Memory B cell (primary cell): ENCODE results near the gene PPM1H.
"Not testable (repeated sequence)": the region's sequence is repeated elsewhere in the genome, so short reads cannot be mapped to it uniquely, and the experiment has no call there.

Experiments
- ATAC-seq: fragments of 150-1000 bp; cut with Tn5 transposase; 2 replicates; pipeline ENCODE4 v1.10.0; 2021; ENCODE audit warnings: low read depth, mild to moderate bottlenecking, moderate library complexity
- DNase-seq, 2 donors: peaks; one replicate each; pipeline ENCODE4 v3.0.0; 2022; ENCODE audit warnings: low spot score in 2 of 2
- H3K27ac Mint-ChIP-seq: one replicate; pipeline ENCODE4 v1.8.0; 2022; ENCODE audit warnings: mild to moderate bottlenecking, moderate library complexity, mixed read lengths
- H3K27me3 Mint-ChIP-seq: one replicate; pipeline ENCODE4 v1.8.0; 2022; ENCODE audit warnings: mixed read lengths
- H3K36me3 Mint-ChIP-seq: one replicate; pipeline ENCODE4 v1.8.0; 2022; ENCODE audit warnings: mild to moderate bottlenecking, mixed read lengths
- H3K4me1 Mint-ChIP-seq: one replicate; pipeline ENCODE4 v1.8.0; 2022; ENCODE audit warnings: mixed read lengths
- H3K4me3 Mint-ChIP-seq: one replicate; pipeline ENCODE4 v1.8.0; 2022; ENCODE audit warnings: mild to moderate bottlenecking, moderate library complexity, mixed read lengths
- H3K9me3 Mint-ChIP-seq: one replicate; pipeline ENCODE4 v1.8.0; 2022; ENCODE audit warnings: mixed read lengths

Gene PPM1H

GRCh38 chr12:62934799-62935674 is at the start of gene PPM1H:
PPM1H (minus strand) TSS chr12:62935150; CDS start chr12:62934736, 414 bp downstream.
- Mint-ChIP-seq H3K4me3 (peak within 1 kb of the TSS; percentile 79), H3K27ac (no peak within 1 kb of the TSS), H3K36me3 (no peaks in the 10 kb centered on the region), H3K4me1 (peaks cover 10% of the 10 kb centered on the region), H3K27me3 (peaks cover 16% of the 10 kb centered on the region), H3K9me3 (peaks cover 1% of the 10 kb centered on the region)
- peak; percentile 66 for ATAC-seq
- DNase-seq = peak; percentile 1 to 18

- no peaks in the 10 kb centered on the region for H3K27me3 Mint-ChIP-seq
- H3K36me3 Mint-ChIP-seq = no peaks in the 10 kb centered on the region
- H3K9me3 Mint-ChIP-seq = no peaks in the 10 kb centered on the region
- H3K4me3 Mint-ChIP-seq = no peak overlapping the region
- DNase-seq (no peak), ATAC-seq (no peak)
- no peak overlapping the region for H3K27ac Mint-ChIP-seq
- H3K4me1 Mint-ChIP-seq = no peaks in the 10 kb centered on the region
Measured at GRCh38 chr12:62983594-62983993, 48.6 kb upstream of the PPM1H start.

- ATAC-seq = no peak
- no peak overlapping the region for H3K4me3 Mint-ChIP-seq
- H3K4me1 Mint-ChIP-seq = no peaks in the 10 kb centered on the region
- no peaks in the 10 kb centered on the region for H3K27me3 Mint-ChIP-seq
- peaks cover 2% of the 10 kb centered on the region for H3K9me3 Mint-ChIP-seq
- no peaks in the 10 kb centered on the region for H3K36me3 Mint-ChIP-seq
- no peak overlapping the region for H3K27ac Mint-ChIP-seq
- no peak for DNase-seq
Measured at GRCh38 chr12:62978768-62979167, 43.8 kb upstream of the PPM1H start.

- Mint-ChIP-seq H3K36me3 (no peaks in the 10 kb centered on the region), H3K4me1 (no peaks in the 10 kb centered on the region), H3K27me3 (no peaks in the 10 kb centered on the region), H3K27ac (no peak overlapping the region), H3K4me3 (no peak overlapping the region), H3K9me3 (peaks cover 2% of the 10 kb centered on the region)
- ATAC-seq (no peak), DNase-seq (no peak)
Measured at GRCh38 chr12:62977883-62978282, 42.9 kb upstream of the PPM1H start.

GRCh38 chr12:62977418-62977817 is 42.5 kb upstream of the PPM1H start:
- no peak for ATAC-seq
- no peaks in the 10 kb centered on the region for H3K27me3 Mint-ChIP-seq
- H3K4me3 Mint-ChIP-seq = no peak overlapping the region
- peaks cover 2% of the 10 kb centered on the region for H3K9me3 Mint-ChIP-seq
- no peak overlapping the region for H3K27ac Mint-ChIP-seq
- no peaks in the 10 kb centered on the region for H3K4me1 Mint-ChIP-seq
- no peaks in the 10 kb centered on the region for H3K36me3 Mint-ChIP-seq
- DNase-seq = no peak

- DNase-seq (no peak), ATAC-seq (no peak)
- Mint-ChIP-seq H3K9me3 (peaks cover 2% of the 10 kb centered on the region), H3K27me3 (no peaks in the 10 kb centered on the region), H3K27ac (no peak overlapping the region), H3K4me1 (no peaks in the 10 kb centered on the region), H3K4me3 (no peak overlapping the region), H3K36me3 (no peaks in the 10 kb centered on the region)
Measured at GRCh38 chr12:62976110-62976662, 41.2 kb upstream of the PPM1H start.

GRCh38 chr12:62971769-62972525 is 37.0 kb upstream of the PPM1H start:
- DNase-seq = no peak
- H3K4me1 Mint-ChIP-seq = no peaks in the 10 kb centered on the region
- no peaks in the 10 kb centered on the region for H3K36me3 Mint-ChIP-seq
- no peak for ATAC-seq
- H3K27me3 Mint-ChIP-seq = no peaks in the 10 kb centered on the region
- peaks cover 2% of the 10 kb centered on the region for H3K9me3 Mint-ChIP-seq
- H3K27ac Mint-ChIP-seq = no peak overlapping the region
- H3K4me3 Mint-ChIP-seq = no peak overlapping the region

GRCh38 chr12:62969695-62970094 is 34.7 kb upstream of the PPM1H start:
- no peak overlapping the region for H3K4me3 Mint-ChIP-seq
- no peaks in the 10 kb centered on the region for H3K36me3 Mint-ChIP-seq
- H3K27me3 Mint-ChIP-seq = peaks cover 3% of the 10 kb centered on the region
- peaks cover 2% of the 10 kb centered on the region for H3K9me3 Mint-ChIP-seq
- DNase-seq = no peak
- H3K4me1 Mint-ChIP-seq = no peaks in the 10 kb centered on the region
- ATAC-seq = no peak
- H3K27ac Mint-ChIP-seq = no peak overlapping the region

GRCh38 chr12:62967701-62968100 is 32.8 kb upstream of the PPM1H start:
- no peaks in the 10 kb centered on the region for H3K36me3 Mint-ChIP-seq
- no peak for ATAC-seq
- H3K27me3 Mint-ChIP-seq = peaks cover 3% of the 10 kb centered on the region
- H3K9me3 Mint-ChIP-seq = no peaks in the 10 kb centered on the region
- DNase-seq = no peak
- H3K4me1 Mint-ChIP-seq = no peaks in the 10 kb centered on the region
- no peak overlapping the region for H3K4me3 Mint-ChIP-seq
- no peak overlapping the region for H3K27ac Mint-ChIP-seq

- no peaks in the 10 kb centered on the region for H3K9me3 Mint-ChIP-seq
- no peak for DNase-seq
- peaks cover 3% of the 10 kb centered on the region for H3K27me3 Mint-ChIP-seq
- H3K4me1 Mint-ChIP-seq = no peaks in the 10 kb centered on the region
- no peak for ATAC-seq
- no peaks in the 10 kb centered on the region for H3K36me3 Mint-ChIP-seq
- no peak overlapping the region for H3K27ac Mint-ChIP-seq
- no peak overlapping the region for H3K4me3 Mint-ChIP-seq
Measured at GRCh38 chr12:62966990-62967506, 32.1 kb upstream of the PPM1H start.

- not testable (repeated sequence) for H3K9me3 Mint-ChIP-seq, DNase-seq, H3K27me3 Mint-ChIP-seq, ATAC-seq, H3K27ac Mint-ChIP-seq, H3K4me3 Mint-ChIP-seq, H3K36me3 Mint-ChIP-seq, H3K4me1 Mint-ChIP-seq
Measured at GRCh38 chr12:62966446-62966989, 31.6 kb upstream of the PPM1H start.

GRCh38 chr12:62965700-62966099 is 30.8 kb upstream of the PPM1H start:
- ATAC-seq = not testable (repeated sequence)

GRCh38 chr12:62965242-62965641 is 30.3 kb upstream of the PPM1H start:
- not testable (repeated sequence) for H3K4me1 Mint-ChIP-seq, H3K27me3 Mint-ChIP-seq, H3K36me3 Mint-ChIP-seq

More at GRCh38 chr12:62965700-62966099, 30.8 kb upstream of the PPM1H start:
- not testable (repeated sequence) for H3K9me3 Mint-ChIP-seq, DNase-seq, H3K4me3 Mint-ChIP-seq, H3K27ac Mint-ChIP-seq, H3K36me3 Mint-ChIP-seq, H3K4me1 Mint-ChIP-seq, H3K27me3 Mint-ChIP-seq

More at GRCh38 chr12:62965242-62965641, 30.3 kb upstream of the PPM1H start:
- not testable (repeated sequence) for H3K4me3 Mint-ChIP-seq, H3K9me3 Mint-ChIP-seq, H3K27ac Mint-ChIP-seq, ATAC-seq, DNase-seq
